Activated CD4-positive, alpha-beta T cell treated with anti-CD3 and anti-CD28 coated beads for 36 hours (primary cell): ENCODE results near the gene NMNAT2. TPM values are rescaled to one million over a fixed set of nuclear protein-coding genes. Genes with fewer than 3 reads are reported as not detected.

Source experiments
- ATAC-seq: fragments of 200-7000 bp; cut with Tn5 transposase; one replicate; pipeline ENCODE4 v1.10.0; 2021; ENCODE audit warnings: mild to moderate bottlenecking, moderate library complexity
- CTCF ChIA-PET: fragments of 350-600 bp; sonication (Branson Sonifier 250); formaldehyde crosslinking; loops from one replicate; lab custom pipeline; 2021; ENCODE audit warnings: antibody characterized with exemption; lab: Charles Lee
- POLR2A ChIA-PET: fragments of 350-600 bp; sonication (Branson Sonifier 250); formaldehyde crosslinking; loops from one replicate; lab custom pipeline; 2021; ENCODE audit warnings: antibody characterized with exemption, inconsistent platforms; lab: Charles Lee
- DNase-seq: peaks from one replicate; pipeline ENCODE4 v3.0.0-alpha.2; 2020
- H3K27ac Mint-ChIP-seq: one replicate; pipeline ENCODE4 v1.8.0; 2021; ENCODE audit warnings: mixed read lengths
- H3K27me3 Mint-ChIP-seq: one replicate; pipeline ENCODE4 v1.8.0; 2021; ENCODE audit warnings: mixed read lengths
- H3K36me3 Mint-ChIP-seq: one replicate; pipeline ENCODE4 v1.8.0; 2021; ENCODE audit warnings: low read depth, mixed read lengths
- H3K4me1 Mint-ChIP-seq: one replicate; pipeline ENCODE4 v1.8.0; 2021; ENCODE audit warnings: mixed read lengths
- H3K4me3 Mint-ChIP-seq: one replicate; pipeline ENCODE4 v1.8.0; 2021; ENCODE audit warnings: mild to moderate bottlenecking, moderate library complexity, mixed read lengths
- H3K9me3 Mint-ChIP-seq: one replicate; pipeline ENCODE4 v1.8.0; 2021; ENCODE audit warnings: low read depth, mixed read lengths
- intact Hi-C, 2 experiments: fragments of 100-400 bp; cut with DNase I in 1 of 2; cut with micrococcal nuclease in 1 of 2; formaldehyde crosslinking; loops; one replicate each; pipeline versions ENCODE4 v1.14.2 to v1.15.1; 2022 to 2024; cut with DNase I, micrococcal nuclease
- total RNA-seq, 2 experiments: library from RNA; stranded (reverse); gene quantifications; one replicate each; pipeline ENCODE4 v1.2.3, GENCODE V29; 2021

The NMNAT2 gene
- not detected for total RNA-seq

GRCh38 chr1:183417772-183418491 lies at the start of gene NMNAT2:
TSS of gene NMNAT2 (minus strand) at chr1:183418380. CDS start at chr1:183418267, 113 bp downstream.
- no peaks in the 10 kb centered on the region for H3K36me3 Mint-ChIP-seq
- H3K27ac Mint-ChIP-seq: no peak within 1 kb of the TSS
- ChIA-PET CTCF (no interaction called here), POLR2A (no interaction called here)
- DNase-seq (peak; percentile 12), ATAC-seq (no peak)
- H3K4me3 Mint-ChIP-seq: peak within 1 kb of the TSS; percentile 26
- H3K9me3 Mint-ChIP-seq: no peaks in the 10 kb centered on the region
- peaks cover 55% of the 10 kb centered on the region for H3K27me3 Mint-ChIP-seq
- intact Hi-C loops: no loop called here
- peaks cover 26% of the 10 kb centered on the region for H3K4me1 Mint-ChIP-seq

- intact Hi-C loops: loop anchor here in 1 of 2 experiments (10.0 kb wide), 1 partner anchor 183 kb away; no protein-coding TSS in a partner anchor
- peaks cover 7% of the 10 kb centered on the region for H3K27me3 Mint-ChIP-seq
- ChIA-PET CTCF (interaction anchor here (1.1 kb wide), 1 partner anchor 24 kb away, joined by 3 read pairs; no protein-coding TSS in a partner anchor), POLR2A (interaction anchor here (0.6 kb wide), 1 partner anchor 169 kb away, joined by 3 read pairs; no protein-coding TSS in a partner anchor)
- no peaks in the 10 kb centered on the region for H3K36me3 Mint-ChIP-seq
- H3K4me3 Mint-ChIP-seq: no peak overlapping the region
- ATAC-seq: no peak
- peaks cover 14% of the 10 kb centered on the region for H3K4me1 Mint-ChIP-seq
- H3K9me3 Mint-ChIP-seq: no peaks in the 10 kb centered on the region
- DNase-seq: no peak
- H3K27ac Mint-ChIP-seq: no peak overlapping the region
Observed at GRCh38 chr1:183467687-183468086, 49.5 kb upstream of the NMNAT2 start.

- H3K27ac Mint-ChIP-seq: no peak overlapping the region
- DNase-seq (no peak), ATAC-seq (no peak)
- intact Hi-C loops: loop anchor here in 1 of 2 experiments (10.0 kb wide), 1 partner anchor 182 kb away; no protein-coding TSS in a partner anchor
- H3K36me3 Mint-ChIP-seq: no peaks in the 10 kb centered on the region
- ChIA-PET CTCF (no interaction called here), POLR2A (no interaction called here)
- peaks cover 11% of the 10 kb centered on the region for H3K27me3 Mint-ChIP-seq
- no peak overlapping the region for H3K4me3 Mint-ChIP-seq
- no peaks in the 10 kb centered on the region for H3K9me3 Mint-ChIP-seq
- peaks cover 14% of the 10 kb centered on the region for H3K4me1 Mint-ChIP-seq
Observed at GRCh38 chr1:183466781-183467180, 48.6 kb upstream of the NMNAT2 start.

- ATAC-seq (no peak), DNase-seq (no peak)
- H3K4me1 Mint-ChIP-seq: peaks cover 4% of the 10 kb centered on the region
- H3K36me3 Mint-ChIP-seq: no peaks in the 10 kb centered on the region
- peaks cover 15% of the 10 kb centered on the region for H3K27me3 Mint-ChIP-seq
- CTCF ChIA-PET: no interaction called here
- intact Hi-C loops: loop anchor here in 1 of 2 experiments (10.0 kb wide), 1 partner anchor 179 kb away; no protein-coding TSS in a partner anchor
- no peak overlapping the region for H3K27ac Mint-ChIP-seq
- POLR2A ChIA-PET: no interaction called here
- H3K4me3 Mint-ChIP-seq: no peak overlapping the region
- no peaks in the 10 kb centered on the region for H3K9me3 Mint-ChIP-seq
Observed at GRCh38 chr1:183463566-183463965, 45.4 kb upstream of the NMNAT2 start.

- Mint-ChIP-seq H3K9me3 (no peaks in the 10 kb centered on the region), H3K27ac (no peak overlapping the region), H3K4me1 (no peaks in the 10 kb centered on the region), H3K27me3 (peaks cover 22% of the 10 kb centered on the region), H3K36me3 (no peaks in the 10 kb centered on the region), H3K4me3 (no peak overlapping the region)
- DNase-seq (no peak), ATAC-seq (no peak)
- intact Hi-C loops: loop anchor here in 1 of 2 experiments (10.0 kb wide), 1 partner anchor 177 kb away; no protein-coding TSS in a partner anchor
- ChIA-PET POLR2A (no interaction called here), CTCF (interaction anchor here (0.6 kb wide), 1 partner anchor 118 kb away, joined by 5 read pairs; no protein-coding TSS in a partner anchor)
Observed at GRCh38 chr1:183461350-183461749, 43.2 kb upstream of the NMNAT2 start.

GRCh38 chr1:183460596-183460995 lies 42.4 kb upstream of the NMNAT2 start:
- Mint-ChIP-seq H3K4me3 (no peak overlapping the region), H3K4me1 (no peaks in the 10 kb centered on the region), H3K27me3 (peaks cover 23% of the 10 kb centered on the region), H3K9me3 (no peaks in the 10 kb centered on the region), H3K36me3 (no peaks in the 10 kb centered on the region), H3K27ac (no peak overlapping the region)
- intact Hi-C loops: loop anchor here in 1 of 2 experiments (10.0 kb wide), 1 partner anchor 176 kb away; no protein-coding TSS in a partner anchor
- no peak for ATAC-seq
- POLR2A ChIA-PET: no interaction called here
- no peak for DNase-seq
- CTCF ChIA-PET: interaction anchor here (0.6 kb wide), 1 partner anchor 171 kb away, joined by 4 read pairs; no protein-coding TSS in a partner anchor

- POLR2A ChIA-PET: interaction anchor here (0.6 to 0.7 kb wide), 2 partner anchors 18 to 261 kb away, joined by 3 read pairs; no protein-coding TSS in a partner anchor
- peaks cover 17% of the 10 kb centered on the region for H3K27me3 Mint-ChIP-seq
Observed at GRCh38 chr1:183457449-183457848, 39.3 kb upstream of the NMNAT2 start.

GRCh38 chr1:183456826-183457225 lies 38.6 kb upstream of the NMNAT2 start:
- ChIA-PET CTCF (interaction anchor here (0.7 to 1.2 kb wide), 4 partner anchors 53 to 172 kb away, joined by 3 to 4 read pairs (median 4); no protein-coding TSS in a partner anchor), POLR2A (no interaction called here)
- no peak for DNase-seq
- H3K27ac Mint-ChIP-seq: no peak overlapping the region
- H3K4me1 Mint-ChIP-seq: no peaks in the 10 kb centered on the region
- no peak overlapping the region for H3K4me3 Mint-ChIP-seq
- H3K36me3 Mint-ChIP-seq: no peaks in the 10 kb centered on the region
- H3K9me3 Mint-ChIP-seq: no peaks in the 10 kb centered on the region
- ATAC-seq: no peak
- peaks cover 15% of the 10 kb centered on the region for H3K27me3 Mint-ChIP-seq
- intact Hi-C loops: no loop called here

More at GRCh38 chr1:183457449-183457848, 39.3 kb upstream of the NMNAT2 start:
- DNase-seq (no peak), ATAC-seq (no peak)
- Mint-ChIP-seq H3K4me3 (no peak overlapping the region), H3K4me1 (no peaks in the 10 kb centered on the region), H3K9me3 (no peaks in the 10 kb centered on the region), H3K36me3 (no peaks in the 10 kb centered on the region), H3K27ac (no peak overlapping the region)
- CTCF ChIA-PET: no interaction called here
- intact Hi-C loops: no loop called here

- Mint-ChIP-seq H3K36me3 (no peaks in the 10 kb centered on the region), H3K4me3 (no peak overlapping the region), H3K27me3 (peaks cover 13% of the 10 kb centered on the region), H3K9me3 (no peaks in the 10 kb centered on the region), H3K27ac (no peak overlapping the region), H3K4me1 (no peaks in the 10 kb centered on the region)
- POLR2A ChIA-PET: no interaction called here
- intact Hi-C loops: no loop called here
- ATAC-seq: no peak
- DNase-seq: no peak
- CTCF ChIA-PET: interaction anchor here (0.5 to 1.0 kb wide), 4 partner anchors 21 to 224 kb away, joined by 3 read pairs; no protein-coding TSS in a partner anchor
Observed at GRCh38 chr1:183454377-183454776, 36.2 kb upstream of the NMNAT2 start.

GRCh38 chr1:183450093-183450492 lies 31.9 kb upstream of the NMNAT2 start:
- ATAC-seq (no peak), DNase-seq (no peak)
- intact Hi-C loops: no loop called here
- Mint-ChIP-seq H3K27me3 (peaks cover 2% of the 10 kb centered on the region), H3K27ac (no peak overlapping the region), H3K4me3 (no peak overlapping the region), H3K9me3 (no peaks in the 10 kb centered on the region), H3K36me3 (no peaks in the 10 kb centered on the region), H3K4me1 (no peaks in the 10 kb centered on the region)
- ChIA-PET POLR2A (no interaction called here), CTCF (no interaction called here)

- Mint-ChIP-seq H3K27me3 (no peaks in the 10 kb centered on the region), H3K27ac (no peak overlapping the region), H3K9me3 (no peaks in the 10 kb centered on the region), H3K36me3 (no peaks in the 10 kb centered on the region), H3K4me3 (no peak overlapping the region), H3K4me1 (no peaks in the 10 kb centered on the region)
- intact Hi-C loops: no loop called here
- POLR2A ChIA-PET: no interaction called here
- ATAC-seq (no peak), DNase-seq (no peak)
- CTCF ChIA-PET: no interaction called here
Observed at GRCh38 chr1:183449223-183449770, 31.1 kb upstream of the NMNAT2 start.
